ENCODE data around the gene ARVCF.
A peak's percentile ranks its signal among the peaks of the same experiment; 100 is the strongest.

Gene ARVCF

GRCh38 chr22:20016734-20017621 lies at the start of gene ARVCF:
Gene ARVCF, minus strand, starts transcription at chr22:20016823. Its CDS starts 26,029 bp downstream, at chr22:19990794.
- peaks cover 12% of the 10 kb centered on the region for H3K4me1 ChIP-seq (ENCODE audit: control insufficient read depth, insufficient read depth, low read length)
- H3K27me3 ChIP-seq (ENCODE audit: control insufficient read depth, insufficient read depth, low read length), result peaks cover 56% of the 10 kb centered on the region
- H3K36me3 ChIP-seq (ENCODE audit: control insufficient read depth, insufficient read depth, low read length), result no peaks in the 10 kb centered on the region
- no peak within 1 kb of the TSS for H3K27ac ChIP-seq (ENCODE audit: low read depth, low read length)
- H3K9me3 ChIP-seq (ENCODE audit: control insufficient read depth, insufficient read depth, low read length), result no peaks in the 10 kb centered on the region
- H3K4me3 ChIP-seq (ENCODE audit: low read depth, low read length), result peak within 1 kb of the TSS; percentile 72
- no peak within 1 kb of the TSS for H3K9ac ChIP-seq (ENCODE audit: low read depth, low read length)

GRCh38 chr22:20065896-20066616 lies 49.4 kb upstream of the ARVCF start:
- H3K9ac ChIP-seq (ENCODE audit: low read depth, low read length), result no peak overlapping the region
- no peaks in the 10 kb centered on the region for H3K36me3 ChIP-seq (ENCODE audit: control insufficient read depth, insufficient read depth, low read length)
- no peak overlapping the region for H3K4me3 ChIP-seq (ENCODE audit: low read depth, low read length)
- H3K27me3 ChIP-seq (ENCODE audit: control insufficient read depth, insufficient read depth, low read length), result peaks cover 8% of the 10 kb centered on the region
- H3K4me1 ChIP-seq (ENCODE audit: control insufficient read depth, insufficient read depth, low read length), result no peaks in the 10 kb centered on the region
- H3K9me3 ChIP-seq (ENCODE audit: control insufficient read depth, insufficient read depth, low read length), result no peaks in the 10 kb centered on the region
- no peak overlapping the region for H3K27ac ChIP-seq (ENCODE audit: low read depth, low read length)

DNA sequence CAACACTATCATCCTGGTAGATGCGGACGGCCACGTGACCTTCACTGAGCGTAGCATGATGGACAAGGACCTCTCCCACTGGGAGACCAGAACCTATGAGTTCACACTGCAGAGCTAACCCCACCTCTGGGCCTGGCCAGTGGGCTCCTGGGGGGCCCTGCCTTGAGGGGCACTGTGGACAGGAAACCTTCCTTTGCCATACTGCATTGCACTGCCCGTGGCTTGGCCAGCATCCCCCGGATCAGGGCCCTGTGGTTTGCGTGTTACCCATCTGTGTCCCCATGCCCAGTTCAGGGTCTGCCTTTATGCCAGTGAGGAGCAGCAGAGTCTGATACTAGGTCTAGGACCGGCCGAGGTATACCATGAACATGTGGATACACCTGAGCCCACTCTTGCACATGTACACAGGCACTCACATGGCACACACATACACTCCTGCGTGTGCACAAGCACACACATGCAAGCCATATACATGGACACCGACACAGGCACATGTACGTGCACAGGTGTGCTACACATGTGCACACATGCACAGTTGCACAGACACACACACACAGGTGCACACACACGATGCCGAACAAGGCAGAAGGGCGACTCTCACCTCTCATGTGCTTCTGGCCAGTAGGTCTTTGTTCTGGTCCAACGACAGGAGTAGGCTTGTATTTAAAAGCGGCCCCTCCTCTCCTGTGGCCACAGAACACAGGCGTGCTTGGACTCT lies 48.1 kb upstream of the ARVCF start:
- Histone ChIP-seq H3K27ac (ENCODE audit: low read depth, low read length) (no peak overlapping the region), H3K9ac (ENCODE audit: low read depth, low read length) (no peak overlapping the region), H3K4me1 (ENCODE audit: control insufficient read depth, insufficient read depth, low read length) (no peaks in the 10 kb centered on the region)

GRCh38 chr22:20064140-20064480 lies 47.5 kb upstream of the ARVCF start:
- Histone ChIP-seq H3K27ac (ENCODE audit: low read depth, low read length) (no peak overlapping the region), H3K9me3 (ENCODE audit: control insufficient read depth, insufficient read depth, low read length) (no peaks in the 10 kb centered on the region), H3K4me3 (ENCODE audit: low read depth, low read length) (no peak overlapping the region), H3K27me3 (ENCODE audit: control insufficient read depth, insufficient read depth, low read length) (peaks cover 3% of the 10 kb centered on the region; the same call in 1 of the 2 replicates), H3K4me1 (ENCODE audit: control insufficient read depth, insufficient read depth, low read length) (no peaks in the 10 kb centered on the region), H3K9ac (ENCODE audit: low read depth, low read length) (no peak overlapping the region), H3K36me3 (ENCODE audit: control insufficient read depth, insufficient read depth, low read length) (no peaks in the 10 kb centered on the region)

More for the DNA sequence above, 48.1 kb upstream of the ARVCF start:
- H3K27me3 ChIP-seq (ENCODE audit: control insufficient read depth, insufficient read depth, low read length), result peaks cover 3% of the 10 kb centered on the region; the same call in 1 of the 2 replicates
- H3K4me3 ChIP-seq (ENCODE audit: low read depth, low read length), result no peak overlapping the region
- no peaks in the 10 kb centered on the region for H3K36me3 ChIP-seq (ENCODE audit: control insufficient read depth, insufficient read depth, low read length)
- H3K9me3 ChIP-seq (ENCODE audit: control insufficient read depth, insufficient read depth, low read length), result no peaks in the 10 kb centered on the region

DNA sequence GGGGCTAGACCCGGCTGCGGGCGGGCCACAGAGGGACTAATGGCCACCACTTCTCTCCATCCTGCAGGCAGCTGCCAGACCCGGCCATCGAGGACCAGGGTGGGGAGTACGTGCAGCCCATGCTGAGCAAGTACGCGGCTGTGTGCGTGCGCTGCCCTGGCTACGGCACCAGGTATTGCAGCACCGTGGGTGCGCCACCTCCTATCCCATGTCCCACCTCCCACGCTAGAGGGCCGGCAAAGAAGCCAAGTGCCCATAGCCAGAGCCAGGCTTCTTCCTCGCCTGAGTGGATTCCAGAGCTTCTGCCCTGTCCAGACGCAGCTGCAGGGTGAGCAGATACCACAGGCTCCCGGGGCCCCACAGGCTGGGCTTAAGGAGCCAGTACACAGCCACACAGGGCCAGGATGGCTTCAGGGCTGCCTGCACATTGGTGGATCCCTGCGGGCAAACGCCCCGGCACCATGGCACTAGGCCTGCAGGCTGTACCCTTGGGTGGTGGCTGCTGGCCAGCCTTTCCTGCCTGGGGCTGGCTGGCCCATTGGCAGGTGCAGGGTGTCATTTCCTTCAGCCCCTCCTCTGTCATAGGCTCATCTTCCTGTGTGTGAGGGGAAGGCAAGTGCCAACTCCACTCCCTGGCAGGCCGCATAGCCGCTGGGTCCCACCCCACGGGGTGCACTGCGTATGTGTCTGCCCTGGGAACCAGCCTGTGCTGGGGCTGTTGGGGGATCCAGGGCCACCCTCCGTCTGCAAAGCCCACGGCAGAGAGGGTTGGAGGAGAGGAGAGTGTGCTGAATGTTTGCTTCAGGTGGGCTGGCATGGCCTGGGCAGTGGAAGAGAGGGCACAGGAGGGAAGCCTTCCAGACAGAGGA lies 46.9 kb upstream of the ARVCF start:
- Histone ChIP-seq H3K27ac (ENCODE audit: low read depth, low read length) (no peak overlapping the region), H3K9me3 (ENCODE audit: control insufficient read depth, insufficient read depth, low read length) (no peaks in the 10 kb centered on the region), H3K36me3 (ENCODE audit: control insufficient read depth, insufficient read depth, low read length) (no peaks in the 10 kb centered on the region), H3K4me1 (ENCODE audit: control insufficient read depth, insufficient read depth, low read length) (no peaks in the 10 kb centered on the region), H3K9ac (ENCODE audit: low read depth, low read length) (no peak overlapping the region), H3K27me3 (ENCODE audit: control insufficient read depth, insufficient read depth, low read length) (peaks cover under 1% of the 10 kb centered on the region; the same call in 1 of the 2 replicates), H3K4me3 (ENCODE audit: low read depth, low read length) (no peak overlapping the region)

DNA sequence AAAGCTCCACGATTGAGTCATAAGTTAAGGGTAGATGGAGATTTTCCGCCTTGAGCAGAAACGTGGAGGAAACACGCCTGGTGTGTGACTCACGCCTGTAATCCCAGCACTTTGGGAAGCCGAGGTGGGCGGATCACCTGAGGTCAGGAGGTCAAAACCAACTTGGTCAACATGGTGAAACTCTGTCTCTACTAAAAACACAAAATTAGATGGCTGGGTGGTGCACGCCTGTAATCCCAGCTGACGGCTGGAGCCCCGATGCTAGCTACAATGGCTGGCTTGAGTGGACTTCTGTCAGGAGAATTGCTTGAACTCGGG lies 46.1 kb upstream of the ARVCF start:
- H3K9ac ChIP-seq (ENCODE audit: low read depth, low read length), result no peak overlapping the region
- H3K4me3 ChIP-seq (ENCODE audit: low read depth, low read length), result no peak overlapping the region
- no peaks in the 10 kb centered on the region for H3K27me3 ChIP-seq (ENCODE audit: control insufficient read depth, insufficient read depth, low read length)
- no peaks in the 10 kb centered on the region for H3K36me3 ChIP-seq (ENCODE audit: control insufficient read depth, insufficient read depth, low read length)
- no peaks in the 10 kb centered on the region for H3K4me1 ChIP-seq (ENCODE audit: control insufficient read depth, insufficient read depth, low read length)
- H3K27ac ChIP-seq (ENCODE audit: low read depth, low read length), result no peak overlapping the region
- H3K9me3 ChIP-seq (ENCODE audit: control insufficient read depth, insufficient read depth, low read length), result no peaks in the 10 kb centered on the region

- H3K27ac ChIP-seq (ENCODE audit: low read depth, low read length), result no peak overlapping the region
- no peaks in the 10 kb centered on the region for H3K4me1 ChIP-seq (ENCODE audit: control insufficient read depth, insufficient read depth, low read length)
- no peaks in the 10 kb centered on the region for H3K36me3 ChIP-seq (ENCODE audit: control insufficient read depth, insufficient read depth, low read length)
- no peak overlapping the region for H3K4me3 ChIP-seq (ENCODE audit: low read depth, low read length)
- H3K9me3 ChIP-seq (ENCODE audit: control insufficient read depth, insufficient read depth, low read length), result no peaks in the 10 kb centered on the region
- H3K9ac ChIP-seq (ENCODE audit: low read depth, low read length), result no peak overlapping the region
- no peaks in the 10 kb centered on the region for H3K27me3 ChIP-seq (ENCODE audit: control insufficient read depth, insufficient read depth, low read length)
Measured at GRCh38 chr22:20062043-20062765, 45.6 kb upstream of the ARVCF start.

- Histone ChIP-seq H3K36me3 (ENCODE audit: control insufficient read depth, insufficient read depth, low read length) (no peaks in the 10 kb centered on the region), H3K27me3 (ENCODE audit: control insufficient read depth, insufficient read depth, low read length) (no peaks in the 10 kb centered on the region), H3K27ac (ENCODE audit: low read depth, low read length) (no peak overlapping the region), H3K4me3 (ENCODE audit: low read depth, low read length) (no peak overlapping the region), H3K4me1 (ENCODE audit: control insufficient read depth, insufficient read depth, low read length) (no peaks in the 10 kb centered on the region), H3K9ac (ENCODE audit: low read depth, low read length) (no peak overlapping the region), H3K9me3 (ENCODE audit: control insufficient read depth, insufficient read depth, low read length) (no peaks in the 10 kb centered on the region)
Measured at GRCh38 chr22:20061481-20061861, 44.8 kb upstream of the ARVCF start.

GRCh38 chr22:20060700-20061480 lies 44.3 kb upstream of the ARVCF start:
- Histone ChIP-seq H3K27me3 (ENCODE audit: control insufficient read depth, insufficient read depth, low read length) (no peaks in the 10 kb centered on the region), H3K9ac (ENCODE audit: low read depth, low read length) (no peak overlapping the region), H3K27ac (ENCODE audit: low read depth, low read length) (no peak overlapping the region), H3K4me3 (ENCODE audit: low read depth, low read length) (no peak overlapping the region), H3K4me1 (ENCODE audit: control insufficient read depth, insufficient read depth, low read length) (no peaks in the 10 kb centered on the region), H3K36me3 (ENCODE audit: control insufficient read depth, insufficient read depth, low read length) (no peaks in the 10 kb centered on the region), H3K9me3 (ENCODE audit: control insufficient read depth, insufficient read depth, low read length) (no peaks in the 10 kb centered on the region)

Data from HUES48 (cell line).